ENCODE data around the gene SERPINF2. TPM values are rescaled to one million over a fixed set of nuclear protein-coding genes. Genes with fewer than 3 reads are reported as not detected.
"Not testable (repeated sequence)": the region's sequence is repeated elsewhere in the genome, so short reads cannot be mapped to it uniquely, and the experiment has no call there.

The SERPINF2 gene
- under 1 TPM in 3 of 6 donors, not detected in 3; 0.25 to 0.59 (median 0.40) TPM for polyA plus RNA-seq (ENCODE audit: low read depth in 6 of 6)

- no peaks in the 10 kb centered on the region for H3K4me1 Mint-ChIP-seq
- no peak within 1 kb of the TSS for H3K4me3 Mint-ChIP-seq
- no peaks in the 10 kb centered on the region for H3K9me3 Mint-ChIP-seq
- ATAC-seq (ENCODE audit: low read depth in 2 of 2) (no peak), DNase-seq (no peak)
- no peaks in the 10 kb centered on the region for H3K27me3 Mint-ChIP-seq
- no peaks in the 10 kb centered on the region for H3K36me3 Mint-ChIP-seq
- H3K27ac Mint-ChIP-seq: no peak within 1 kb of the TSS
Measured at GRCh38 chr17:1742371-1743087, at the start of gene SERPINF2. Gene SERPINF2, plus strand, starts transcription at chr17:1742871. Its CDS starts 2,125 bp downstream, at chr17:1744996.

- Mint-ChIP-seq H3K4me1 (no peaks in the 10 kb centered on the region), H3K36me3 (peaks cover 0 to 7% of the 10 kb centered on the region in 2 donors), H3K27ac (peak overlapping the region in 1 of 6 donors; percentile 30), H3K9me3 (peaks cover 0 to 4% (median 0%) of the 10 kb centered on the region in 7 donors), H3K27me3 (peaks cover 10 to 19% (median 11%) of the 10 kb centered on the region in 3 donors), H3K4me3 (no peak overlapping the region)
- DNase-seq: no peak
- ATAC-seq (ENCODE audit: low read depth in 2 of 2): no peak
Measured at GRCh38 chr17:1693339-1693738, 49.3 kb upstream of the SERPINF2 start.

DNA sequence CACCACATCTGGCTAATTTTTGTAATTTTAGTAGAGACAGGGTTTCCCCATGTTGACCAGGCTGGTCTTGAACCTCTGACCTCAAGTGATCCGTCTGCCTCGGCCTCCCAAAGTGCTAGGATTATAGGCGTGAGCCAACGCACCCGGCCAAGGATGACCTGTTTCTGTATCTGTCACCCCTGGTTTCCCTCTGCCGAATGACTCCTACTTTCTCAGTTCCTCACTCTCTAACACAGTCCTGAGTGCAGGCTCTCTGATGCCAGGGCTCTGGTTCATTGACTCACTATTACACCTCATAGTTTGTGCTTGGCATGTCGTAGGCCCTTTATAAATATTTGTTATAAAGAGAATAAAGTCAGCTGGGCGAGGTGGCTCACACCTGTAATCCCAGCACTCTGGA is 47.3 kb upstream of the SERPINF2 start:
- Mint-ChIP-seq H3K27me3 (peaks cover 10 to 19% (median 15%) of the 10 kb centered on the region in 3 donors), H3K36me3 (peaks cover 0 to 7% of the 10 kb centered on the region in 2 donors), H3K27ac (no peak overlapping the region), H3K9me3 (peaks cover 0 to 4% (median 0%) of the 10 kb centered on the region in 7 donors), H3K4me1 (no peaks in the 10 kb centered on the region), H3K4me3 (no peak overlapping the region)
- ATAC-seq (ENCODE audit: low read depth in 2 of 2): no peak
- DNase-seq: no peak

- ATAC-seq (ENCODE audit: low read depth in 2 of 2) (no peak), DNase-seq (no peak)
- Mint-ChIP-seq H3K9me3 (peaks cover 0 to under 1% (median 0%) of the 10 kb centered on the region in 7 donors), H3K4me1 (no peaks in the 10 kb centered on the region), H3K27me3 (peaks cover 7 to 15% (median 10%) of the 10 kb centered on the region in 3 donors), H3K27ac (no peak overlapping the region), H3K4me3 (no peak overlapping the region), H3K36me3 (peaks cover 0 to 2% of the 10 kb centered on the region in 2 donors)
Measured at GRCh38 chr17:1697681-1698080, 45.0 kb upstream of the SERPINF2 start.

- H3K4me1 Mint-ChIP-seq, DNase-seq: not testable (repeated sequence)
Measured at GRCh38 chr17:1699891-1700290, 42.8 kb upstream of the SERPINF2 start.

GRCh38 chr17:1703063-1703462 is 39.6 kb upstream of the SERPINF2 start:
- Mint-ChIP-seq H3K4me1 (no peaks in the 10 kb centered on the region), H3K4me3 (no peak overlapping the region), H3K27ac (no peak overlapping the region), H3K9me3 (no peaks in the 10 kb centered on the region), H3K27me3 (peaks cover 24 to 44% (median 39%) of the 10 kb centered on the region in 3 donors), H3K36me3 (no peaks in the 10 kb centered on the region)
- ATAC-seq (ENCODE audit: low read depth in 2 of 2): no peak
- no peak for DNase-seq

More at GRCh38 chr17:1699891-1700290, 42.8 kb upstream of the SERPINF2 start:
- not testable (repeated sequence) for ATAC-seq (ENCODE audit: low read depth in 2 of 2); H3K4me3 Mint-ChIP-seq; H3K9me3 Mint-ChIP-seq; H3K27ac Mint-ChIP-seq; H3K36me3 Mint-ChIP-seq
- peaks cover 6 to 21% (median 12%) of the 10 kb centered on the region in 3 donors for H3K27me3 Mint-ChIP-seq

GRCh38 chr17:1705004-1705403 is 37.7 kb upstream of the SERPINF2 start:
- no peak for DNase-seq
- Mint-ChIP-seq H3K36me3 (no peaks in the 10 kb centered on the region), H3K27ac (no peak overlapping the region), H3K9me3 (no peaks in the 10 kb centered on the region), H3K4me1 (peaks cover 0 to 5% (median 3%) of the 10 kb centered on the region in 3 donors), H3K4me3 (no peak overlapping the region), H3K27me3 (peaks cover 24 to 51% (median 39%) of the 10 kb centered on the region in 3 donors)
- ATAC-seq (ENCODE audit: low read depth in 2 of 2): no peak

DNA sequence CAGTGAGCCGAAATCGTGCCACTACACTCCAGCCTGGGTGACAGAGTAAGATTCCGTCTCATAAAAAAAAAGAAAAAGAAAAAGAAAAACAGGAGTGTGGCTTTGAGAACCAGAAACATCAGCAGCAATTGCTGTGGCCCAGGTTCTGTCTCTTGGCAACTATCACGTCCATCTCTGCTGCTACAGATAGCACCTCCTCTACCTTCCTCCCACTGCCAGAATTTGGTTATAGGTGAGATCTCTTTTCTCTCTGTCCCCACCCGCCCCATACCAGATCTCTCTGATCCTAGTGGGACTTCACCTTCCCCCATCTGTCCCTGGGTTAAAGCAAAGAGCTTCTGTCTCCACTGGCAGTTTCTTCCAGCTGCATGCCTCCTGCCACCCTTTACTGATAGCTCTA is 35.6 kb upstream of the SERPINF2 start:
- Mint-ChIP-seq H3K27ac (no peak overlapping the region), H3K4me1 (peaks cover 0 to 11% (median 10%) of the 10 kb centered on the region in 3 donors), H3K9me3 (no peaks in the 10 kb centered on the region), H3K4me3 (no peak overlapping the region), H3K36me3 (peaks cover 0 to 7% of the 10 kb centered on the region in 2 donors), H3K27me3 (peaks cover 38 to 69% (median 54%) of the 10 kb centered on the region in 3 donors)
- no peak for DNase-seq
- no peak for ATAC-seq (ENCODE audit: low read depth in 2 of 2)

- H3K9me3 Mint-ChIP-seq; H3K36me3 Mint-ChIP-seq; ATAC-seq (ENCODE audit: low read depth in 2 of 2); DNase-seq: not testable (repeated sequence)
- Mint-ChIP-seq H3K4me1 (peaks cover 0 to 11% (median 10%) of the 10 kb centered on the region in 3 donors), H3K27me3 (peaks cover 45 to 81% (median 60%) of the 10 kb centered on the region in 3 donors), H3K27ac (peak overlapping the region in 1 of 6 donors; percentile 30), H3K4me3 (peak overlapping the region in 5 of 8 donors; percentile 15 to 73 (median 55))
Measured at GRCh38 chr17:1708791-1709346, 33.8 kb upstream of the SERPINF2 start.

DNA sequence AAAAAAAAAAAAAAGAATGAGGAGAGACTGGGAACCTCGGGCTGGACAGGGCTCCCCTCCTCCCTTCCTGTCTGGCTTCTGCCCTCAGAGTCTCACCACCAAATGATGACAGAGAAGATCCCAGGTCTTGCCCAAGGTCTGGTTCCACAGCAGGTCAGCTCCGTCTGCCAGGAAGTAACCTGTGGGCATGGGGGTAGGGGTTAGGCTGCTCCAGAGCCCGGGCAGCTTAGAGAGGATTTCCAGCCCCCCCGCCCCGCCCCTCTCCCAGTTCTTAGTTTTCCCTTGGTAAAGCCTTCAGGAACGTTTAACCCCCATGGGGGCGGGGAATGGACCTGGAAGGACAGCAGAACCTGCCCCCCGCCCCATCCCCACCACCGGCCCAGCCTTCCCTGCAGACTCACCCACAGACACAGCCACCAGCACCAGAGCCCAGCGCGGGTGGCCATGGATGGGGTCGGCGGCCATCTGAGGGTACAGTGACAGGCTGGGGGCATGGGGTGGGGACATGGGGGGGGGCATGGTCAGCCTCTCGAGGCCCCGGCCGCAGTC is 33.2 kb upstream of the SERPINF2 start:
- peak in 1 of 2 donors; percentile 19 for ATAC-seq (ENCODE audit: low read depth in 2 of 2)
- no peak for DNase-seq
- H3K27me3 Mint-ChIP-seq: peaks cover 49 to 85% (median 67%) of the 10 kb centered on the region in 3 donors
- peaks cover 0 to 8% of the 10 kb centered on the region in 2 donors for H3K36me3 Mint-ChIP-seq
- H3K4me1 Mint-ChIP-seq: peaks cover 3 to 17% (median 14%) of the 10 kb centered on the region in 3 donors
- H3K9me3 Mint-ChIP-seq: no peaks in the 10 kb centered on the region
- H3K27ac Mint-ChIP-seq: no peak overlapping the region
- H3K4me3 Mint-ChIP-seq: peak overlapping the region in 3 of 8 donors; percentile 15 to 68 (median 21)

GRCh38 chr17:1709971-1710806 is 32.5 kb upstream of the SERPINF2 start, which contains the start of gene TLCD2:
Gene TLCD2, minus strand, starts transcription at chr17:1710377. Its CDS starts 135 bp downstream, at chr17:1710242.
- H3K27me3 Mint-ChIP-seq: peaks cover 45 to 85% (median 67%) of the 10 kb centered on the region in 3 donors
- peak within 1 kb of the TSS; percentile 6 to 88 (median 65) for H3K4me3 Mint-ChIP-seq
- no peak for DNase-seq
- peak; percentile 42 to 47 for ATAC-seq (ENCODE audit: low read depth in 2 of 2)
- H3K27ac Mint-ChIP-seq: peak within 1 kb of the TSS in 1 of 6 donors; percentile 56
- H3K9me3 Mint-ChIP-seq: no peaks in the 10 kb centered on the region
- H3K4me1 Mint-ChIP-seq: peaks cover 6 to 18% (median 14%) of the 10 kb centered on the region in 3 donors
- H3K36me3 Mint-ChIP-seq: peaks cover 0 to 8% of the 10 kb centered on the region in 2 donors

DNA sequence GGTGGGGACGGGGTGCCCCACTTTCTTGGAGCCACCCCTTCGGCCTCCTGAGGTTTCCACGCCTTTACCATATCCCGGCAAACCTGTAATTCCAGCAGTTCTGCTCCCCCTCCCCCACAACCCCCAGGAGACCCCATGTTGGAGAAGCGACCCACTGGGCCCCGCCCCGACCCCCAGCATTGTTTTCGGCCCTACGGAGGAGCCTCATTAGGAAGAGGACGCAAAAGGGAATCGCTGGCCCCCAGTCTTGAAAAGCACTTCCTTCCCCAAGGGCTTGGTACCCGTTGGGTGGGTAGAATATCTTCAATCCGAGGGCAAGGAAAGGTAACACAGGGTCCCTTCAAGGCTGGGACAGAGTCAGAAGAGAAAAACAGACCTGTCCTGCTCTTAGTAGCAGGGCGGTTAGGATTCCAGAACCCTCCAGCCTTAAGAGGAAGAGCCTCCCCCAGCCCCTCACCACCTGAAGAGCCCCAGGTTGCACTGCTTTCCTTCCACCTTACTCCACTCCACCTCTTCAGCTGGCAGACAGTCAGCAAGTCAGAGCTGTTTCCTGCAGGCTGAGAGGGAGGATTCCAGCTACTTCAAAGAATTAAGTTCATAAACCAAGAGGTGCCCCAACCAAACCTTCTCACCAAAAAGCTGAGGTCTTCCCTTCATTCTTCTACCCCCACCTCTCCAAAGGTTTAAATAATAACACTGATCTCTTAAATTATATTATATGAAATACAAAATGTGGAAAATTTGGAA is 31.7 kb upstream of the SERPINF2 start:
- DNase-seq (no peak), ATAC-seq (ENCODE audit: low read depth in 2 of 2) (no peak)
- Mint-ChIP-seq H3K27ac (no peak overlapping the region), H3K4me3 (peak overlapping the region; percentile 6 to 88 (median 65)), H3K9me3 (no peaks in the 10 kb centered on the region), H3K36me3 (peaks cover 0 to 8% of the 10 kb centered on the region in 2 donors), H3K4me1 (peaks cover 8 to 21% (median 16%) of the 10 kb centered on the region in 3 donors), H3K27me3 (peaks cover 40 to 81% (median 59%) of the 10 kb centered on the region in 3 donors)
